ENCODE measurements around the gene EML6.

EML6 gene

GRCh38 chr2:54708584-54709335 lies 14.7 kb upstream of the EML6 start:
- DNase-seq (ENCODE audit: low spot score): peak; percentile 81

- DNase-seq (ENCODE audit: low spot score): no peak
Measured at GRCh38 chr2:54709336-54709809, 14.1 kb upstream of the EML6 start.

GRCh38 chr2:54710216-54710615 lies 13.2 kb upstream of the EML6 start:
- DNase-seq (ENCODE audit: low spot score): no peak

GRCh38 chr2:54712516-54712915 lies 10.9 kb upstream of the EML6 start:
- DNase-seq (ENCODE audit: low spot score): no peak

GRCh38 chr2:54714996-54715395 lies 8.5 kb upstream of the EML6 start:
- no peak for DNase-seq (ENCODE audit: low spot score)

GRCh38 chr2:54716375-54716774 lies 7.1 kb upstream of the EML6 start:
- DNase-seq (ENCODE audit: low spot score): no peak

- no peak for DNase-seq (ENCODE audit: low spot score)
Measured at GRCh38 chr2:54720563-54720962, 2.9 kb upstream of the EML6 start.

- no peak for DNase-seq (ENCODE audit: low spot score)
Measured at GRCh38 chr2:54722641-54723040, 821 bp upstream of the EML6 start.

- no peak for DNase-seq (ENCODE audit: low spot score)
Measured at GRCh38 chr2:54723996-54724559, 616 bp downstream of the EML6 start.

- peak; percentile 76 for DNase-seq (ENCODE audit: low spot score)
Measured at GRCh38 chr2:54724560-54725342, 1.3 kb downstream of the EML6 start.

- DNase-seq (ENCODE audit: low spot score): no peak
Measured at GRCh38 chr2:54725343-54726099, 2.1 kb downstream of the EML6 start.

- DNase-seq (ENCODE audit: low spot score): no peak
Measured at GRCh38 chr2:54726431-54726830, 3.0 kb downstream of the EML6 start.

GRCh38 chr2:54726940-54727339 lies 3.5 kb downstream of the EML6 start:
- no peak for DNase-seq (ENCODE audit: low spot score)

GRCh38 chr2:54728669-54729120 lies 5.2 kb downstream of the EML6 start:
- no peak for DNase-seq (ENCODE audit: low spot score)

- DNase-seq (ENCODE audit: low spot score): no peak
Measured at GRCh38 chr2:54735636-54736035, 12.2 kb downstream of the EML6 start.

GRCh38 chr2:54738281-54738680 lies 14.8 kb downstream of the EML6 start:
- no peak for DNase-seq (ENCODE audit: low spot score)

- no peak for DNase-seq (ENCODE audit: low spot score)
Measured at GRCh38 chr2:54740333-54740732, 16.9 kb downstream of the EML6 start.

- DNase-seq (ENCODE audit: low spot score): no peak
Measured at GRCh38 chr2:54741250-54741649, 17.8 kb downstream of the EML6 start.

GRCh38 chr2:54750040-54750439 lies 26.6 kb downstream of the EML6 start:
- DNase-seq (ENCODE audit: low spot score): no peak

- no peak for DNase-seq (ENCODE audit: low spot score)
Measured at GRCh38 chr2:54752439-54752838, 29.0 kb downstream of the EML6 start.

GRCh38 chr2:54755641-54756326 lies 32.3 kb downstream of the EML6 start:
- DNase-seq (ENCODE audit: low spot score): no peak

- DNase-seq (ENCODE audit: low spot score): no peak
Measured at GRCh38 chr2:54757500-54757899, 34.0 kb downstream of the EML6 start.

Data from ecto neural progenitor cell (in vitro differentiated cells).